Activated CD4-positive, alpha-beta T cell treated with anti-CD3 and anti-CD28 coated beads, Interleukin-2, amount 50 U/mL, for 1 hour (primary cell): ENCODE results near the gene FGD5.
A peak's percentile ranks its signal among the peaks of the same experiment; 100 is the strongest.

Experiments
- DNase-seq: peaks from one replicate; pipeline ENCODE4 v3.0.0-alpha.2; 2020

The FGD5 gene

GRCh38 chr3:14943042-14943441 lies 124.3 kb downstream of the FGD5 start:
- DNase-seq, result no peak

- DNase-seq, result no peak
Observed at GRCh38 chr3:14946236-14946635, 127.5 kb downstream of the FGD5 start.

- DNase-seq, result no peak
Observed at GRCh38 chr3:14946739-14947099, 128.0 kb downstream of the FGD5 start.

GRCh38 chr3:14947100-14947885 lies 128.5 kb downstream of the FGD5 start, which contains the start of gene NR2C2:
NR2C2 (plus strand) TSS chr3:14947583; CDS start chr3:15003915, 56,332 bp downstream.
- peak; percentile 89 for DNase-seq

- DNase-seq, result peak; percentile 95
Observed at GRCh38 chr3:14947886-14948608, 129.3 kb downstream of the FGD5 start.

GRCh38 chr3:14948609-14949038 lies 129.9 kb downstream of the FGD5 start:
- no peak for DNase-seq

- DNase-seq, result no peak
Observed at GRCh38 chr3:14949126-14949525, 130.4 kb downstream of the FGD5 start.

GRCh38 chr3:14950274-14950673 lies 131.5 kb downstream of the FGD5 start:
- no peak for DNase-seq

GRCh38 chr3:14957153-14957552 lies 138.4 kb downstream of the FGD5 start:
- DNase-seq, result no peak

- DNase-seq, result no peak
Observed at GRCh38 chr3:14957925-14958324, 139.2 kb downstream of the FGD5 start.

GRCh38 chr3:14959359-14959943 lies 140.7 kb downstream of the FGD5 start:
- DNase-seq, result no peak

- no peak for DNase-seq
Observed at GRCh38 chr3:14962762-14963161, 144.0 kb downstream of the FGD5 start.

GRCh38 chr3:14967285-14967684 lies 148.5 kb downstream of the FGD5 start:
- no peak for DNase-seq

GRCh38 chr3:14969671-14970070 lies 150.9 kb downstream of the FGD5 start:
- DNase-seq, result no peak

- DNase-seq, result no peak
Observed at GRCh38 chr3:14976317-14976716, 157.6 kb downstream of the FGD5 start.

GRCh38 chr3:14980689-14981088 lies 161.9 kb downstream of the FGD5 start:
- DNase-seq, result no peak
